Stimulated activated CD4-positive, alpha-beta T cell treated with anti-CD3 and anti-CD28 coated beads, Interleukin-1b, Interleukin-23, amount 100 ng/mL, for 4 hours (primary cell): Measurements from ENCODE around the gene KREMEN2.

ENCODE experiments used
- DNase-seq, 2 donors: peaks; one replicate each; pipeline ENCODE4 v3.0.0-alpha.2; 2020; ENCODE audit warnings: low read depth in 2 of 2

Gene KREMEN2

DNA sequence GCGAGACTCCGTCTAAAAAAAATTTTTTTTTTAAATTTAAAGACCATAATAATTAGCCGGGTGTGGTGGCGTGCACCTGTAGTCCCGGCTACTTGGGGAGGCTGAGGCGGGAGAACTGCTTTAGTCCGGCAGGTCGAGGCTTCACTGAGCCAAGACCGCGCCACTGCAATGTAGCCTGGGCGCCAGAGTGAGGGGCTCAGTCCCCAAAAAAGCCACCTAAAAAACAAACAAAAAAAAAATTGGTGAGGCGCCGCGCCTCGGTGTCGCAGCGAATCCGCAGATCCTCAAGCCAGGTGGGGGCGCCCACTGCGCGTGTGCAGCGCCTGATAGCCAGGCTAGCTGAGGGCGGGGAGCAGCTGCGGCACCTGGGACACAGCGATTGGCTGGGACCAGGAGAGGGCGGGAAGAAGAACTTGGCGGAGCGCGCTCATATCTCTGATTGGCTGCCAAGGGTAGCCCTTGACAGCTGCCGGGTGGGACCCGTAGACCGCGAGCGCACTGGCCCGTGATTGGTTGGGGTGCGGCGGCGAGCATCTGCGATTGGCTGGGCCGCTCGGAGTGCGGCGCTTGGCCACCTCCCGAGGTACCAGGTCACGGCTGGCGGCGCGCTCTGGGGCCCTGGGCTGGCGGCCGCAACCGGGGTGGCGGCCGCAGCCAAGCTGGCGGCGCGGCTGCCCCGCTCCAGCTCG lies 39.7 kb downstream of the KREMEN2 start:
- DNase-seq: peak; percentile 90 to 93

DNA sequence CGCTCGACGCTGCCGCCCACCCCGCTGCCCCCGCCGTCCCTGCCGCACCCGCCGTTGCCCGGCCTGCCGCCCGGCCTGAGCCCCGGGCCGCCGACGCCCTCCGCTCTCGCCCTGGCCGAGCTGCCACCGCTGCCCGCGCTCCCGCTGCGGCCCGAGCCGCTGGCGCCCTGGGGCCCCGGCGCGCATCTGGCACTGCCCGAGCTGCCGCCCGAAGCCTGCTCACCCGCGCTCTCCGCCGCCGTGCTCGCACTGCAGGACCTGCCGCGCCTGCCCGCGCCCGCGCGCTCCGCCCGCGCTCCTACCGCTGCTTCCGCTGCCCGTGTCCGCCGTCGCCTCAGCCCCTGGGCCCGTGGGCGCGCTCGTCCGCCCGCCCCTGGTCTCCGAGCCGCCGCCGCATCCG lies 40.2 kb downstream of the KREMEN2 start:
- DNase-seq: no peak

DNA sequence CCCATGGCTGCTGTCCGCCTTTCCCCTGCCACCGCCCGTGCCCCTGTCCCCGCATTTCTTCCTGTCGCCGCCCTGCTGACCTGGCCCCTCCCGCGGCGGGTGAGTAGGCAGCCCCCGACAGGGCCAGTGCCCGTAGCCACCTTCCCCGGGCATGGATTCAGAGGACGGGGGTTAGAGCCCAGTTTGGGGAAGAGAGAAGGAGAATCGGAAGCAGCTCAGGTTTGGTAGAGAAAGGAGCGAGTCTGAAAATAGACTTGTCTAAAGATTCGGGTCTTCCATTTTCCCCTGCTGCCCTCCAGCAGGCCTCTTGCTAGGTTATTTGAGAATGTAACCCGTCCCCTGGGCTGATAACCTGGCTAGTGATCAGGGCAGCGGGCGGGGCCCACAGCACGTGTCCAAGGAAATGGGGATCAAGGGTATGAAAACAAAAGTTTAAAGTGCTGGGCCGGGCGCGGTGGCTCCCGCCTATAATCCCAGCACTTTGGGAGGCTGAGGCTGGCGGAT lies 40.8 kb downstream of the KREMEN2 start:
- DNase-seq: no peak

DNA sequence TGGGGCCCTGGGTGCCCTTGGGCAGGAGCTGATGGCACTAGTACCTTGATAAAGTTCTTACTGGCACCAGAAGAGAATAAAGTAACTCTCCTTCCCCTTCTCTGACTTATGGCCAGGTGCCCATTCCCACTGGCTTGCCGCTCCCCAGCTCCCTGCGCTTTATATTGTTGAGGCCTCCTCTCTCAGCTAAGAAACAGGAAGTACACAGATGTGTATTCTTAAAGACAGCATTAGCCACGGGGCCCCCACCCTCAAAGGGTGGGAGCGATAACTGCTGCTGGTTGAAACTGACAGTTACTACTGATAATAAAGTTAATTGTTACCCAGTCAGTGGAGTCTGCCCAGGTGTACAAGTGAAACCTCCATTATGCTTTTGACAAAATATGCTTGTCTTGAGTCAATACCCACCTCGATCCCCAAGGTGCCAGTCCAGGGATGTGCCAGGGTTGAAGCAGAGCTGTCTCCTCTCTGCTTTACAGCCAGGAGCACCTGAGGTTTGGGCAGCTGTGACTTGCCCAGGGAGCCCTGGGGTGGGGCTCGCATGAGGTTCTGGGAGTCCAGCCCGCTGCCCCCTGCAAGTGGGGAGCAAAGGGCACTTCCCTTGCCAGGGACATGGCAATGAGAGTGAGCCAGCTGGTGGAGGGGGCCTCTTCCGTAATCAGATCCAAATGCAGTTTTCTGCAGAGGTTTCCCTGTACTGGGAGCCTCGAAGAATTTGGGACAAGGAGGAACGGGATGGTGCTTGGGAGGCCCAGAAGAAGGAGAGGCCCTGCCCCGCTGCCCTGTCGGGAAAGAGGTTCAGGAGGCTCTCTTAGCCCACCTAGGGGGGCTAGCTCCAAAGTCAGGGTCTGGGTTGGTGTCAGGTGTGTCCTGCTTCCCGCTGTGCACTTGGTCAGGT lies 43.2 kb downstream of the KREMEN2 start:
- no peak for DNase-seq

DNA sequence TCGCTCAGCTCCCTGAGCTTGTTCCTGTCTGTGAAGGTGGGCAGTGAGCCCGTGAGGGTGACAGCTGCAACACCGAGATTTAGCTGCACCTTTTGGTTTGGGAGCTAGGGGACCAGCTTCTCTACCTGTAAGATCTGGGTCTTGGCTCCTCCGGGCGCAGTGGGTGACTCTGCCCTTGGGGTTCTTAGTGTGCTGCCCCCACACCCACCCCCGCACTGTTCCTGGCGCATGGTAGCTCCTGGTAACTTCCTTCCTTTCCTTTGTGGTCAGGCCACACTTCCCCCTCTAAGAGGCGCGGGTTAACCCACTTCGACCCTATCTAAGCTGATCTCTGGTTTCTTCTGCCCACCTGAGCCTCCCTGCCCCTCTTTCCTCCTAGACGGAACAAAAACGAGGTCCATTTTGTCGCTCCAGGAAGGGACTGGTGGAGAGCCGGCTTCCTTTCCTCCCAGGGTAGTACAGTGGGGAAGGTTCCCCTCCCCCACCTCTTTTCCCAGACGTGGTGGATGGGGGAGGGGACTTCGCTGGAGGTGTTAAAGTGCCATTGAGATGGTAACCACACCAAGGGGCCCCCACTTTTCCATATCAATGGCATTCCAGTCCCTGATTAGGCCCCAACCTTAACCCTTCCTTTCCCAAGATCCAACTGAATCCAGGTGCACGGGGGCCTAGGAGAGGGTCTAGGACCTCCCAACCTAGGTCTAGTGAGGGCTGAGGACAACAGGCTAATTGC lies 44.0 kb downstream of the KREMEN2 start:
- DNase-seq: no peak

DNA sequence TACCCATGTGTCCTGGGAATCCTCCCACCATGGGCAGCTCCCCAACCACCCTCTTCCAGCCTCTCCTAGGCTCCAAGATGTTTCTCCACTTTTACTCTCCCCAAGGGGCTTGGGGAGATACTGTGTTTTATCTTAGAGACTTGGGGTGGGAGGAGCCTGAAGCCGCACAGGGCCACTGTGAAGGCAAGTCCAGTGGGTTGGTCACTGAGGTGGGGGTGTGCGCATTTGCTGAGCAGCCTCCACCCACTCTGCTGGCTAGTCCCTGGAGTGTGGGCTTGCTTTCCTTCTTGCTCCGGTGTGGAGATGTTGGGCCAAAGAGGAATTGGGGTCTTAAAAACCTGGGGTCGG lies 44.6 kb downstream of the KREMEN2 start:
- DNase-seq: no peak

DNA sequence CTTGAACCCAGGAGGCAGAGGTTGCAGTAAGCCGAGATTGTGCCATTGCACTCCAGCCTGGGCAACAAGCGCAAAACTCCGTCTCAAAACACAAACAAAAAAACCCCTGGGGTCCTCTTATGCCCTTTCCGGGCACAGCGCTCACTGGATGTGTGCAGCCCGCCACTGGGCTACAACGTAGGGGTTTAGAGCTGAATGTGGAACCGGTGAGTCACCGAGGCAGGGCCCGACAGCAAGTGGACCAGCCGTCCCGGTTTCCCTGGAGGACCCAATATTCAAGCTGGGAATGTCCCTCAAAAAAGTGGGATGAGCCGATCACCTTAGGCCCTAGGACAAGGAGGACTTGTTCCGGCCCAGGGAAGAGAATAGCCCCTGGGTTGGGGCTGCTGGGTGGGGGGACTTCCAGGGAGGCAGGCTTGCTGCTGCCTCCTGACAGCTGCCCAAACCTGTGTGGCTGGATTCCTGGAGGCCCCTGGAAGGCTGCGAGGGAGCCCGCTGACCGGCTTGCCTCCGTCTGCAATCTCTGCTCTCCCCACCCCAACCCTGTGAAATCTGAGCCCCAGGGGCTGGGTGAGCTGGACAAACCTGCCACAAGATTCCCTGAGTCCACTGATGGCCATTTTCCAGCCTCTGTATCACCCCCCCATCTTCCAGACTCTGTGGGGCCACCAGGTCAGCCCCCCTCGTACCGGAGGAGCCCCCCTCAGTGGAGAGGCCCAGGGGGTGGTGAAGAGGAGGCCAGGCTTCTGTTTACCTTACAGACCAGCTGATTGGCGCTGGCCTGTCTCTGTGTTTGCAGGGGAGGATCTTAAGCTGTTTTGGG lies 45.7 kb downstream of the KREMEN2 start:
- no peak for DNase-seq

DNA sequence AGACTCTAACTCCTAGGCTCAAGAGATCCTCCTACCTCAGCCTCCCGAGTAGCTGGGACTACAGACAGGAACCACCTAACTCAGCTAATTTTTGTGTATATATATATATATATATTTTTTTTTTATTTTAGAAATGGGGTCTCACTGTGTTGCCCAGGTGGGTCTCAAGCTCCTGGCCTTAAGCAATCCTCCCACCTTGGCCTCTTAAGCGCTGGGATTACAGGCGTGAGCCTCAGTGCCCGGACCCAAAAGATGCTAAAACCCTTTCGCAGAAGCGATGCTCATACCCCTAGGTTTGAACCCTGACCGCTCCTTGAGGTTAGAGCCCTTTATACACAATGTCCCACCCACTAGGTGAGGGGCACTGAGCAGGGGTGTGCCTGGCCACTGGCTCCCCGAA lies 46.4 kb downstream of the KREMEN2 start:
- no peak for DNase-seq

- DNase-seq: no peak
Measured at GRCh38 chr16:3012246-3012645, 48.2 kb downstream of the KREMEN2 start.

DNA sequence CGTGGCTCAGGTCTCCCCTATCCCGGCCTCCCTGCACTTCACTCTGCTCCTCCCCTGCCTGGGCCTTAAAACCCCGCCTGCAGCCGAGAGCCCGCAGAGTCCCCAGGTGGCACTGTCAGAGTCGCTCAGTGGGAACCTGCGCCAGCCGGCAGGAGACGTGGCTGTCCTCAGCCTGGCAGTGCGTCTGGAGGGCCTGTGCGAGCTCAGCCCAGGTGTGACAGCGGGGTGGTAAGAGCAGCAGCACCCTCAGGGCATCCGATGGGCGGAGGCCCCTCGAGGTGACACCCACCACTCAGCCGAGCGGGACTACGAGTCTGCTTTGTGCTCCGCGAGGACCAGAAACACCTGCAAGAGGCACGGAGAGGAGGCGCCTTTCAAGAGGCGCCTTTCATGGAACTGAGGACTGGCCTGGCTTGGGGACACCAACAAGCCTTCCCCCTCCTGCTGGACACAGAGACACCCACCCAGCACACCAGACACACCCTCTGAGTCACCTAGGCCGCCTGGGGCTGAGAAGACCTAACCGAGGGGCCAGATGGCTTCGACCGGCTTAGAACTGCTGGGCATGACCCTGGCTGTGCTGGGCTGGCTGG lies 48.8 kb downstream of the KREMEN2 start, which contains the start of gene CLDN9:
TSS of gene CLDN9 (plus strand) at position 96 of the 593 bp plus-strand sequence. CDS start at position 536, 440 bp downstream.
- no peak for DNase-seq

- no peak for DNase-seq
Measured at GRCh38 chr16:3013491-3013951, 49.4 kb downstream of the KREMEN2 start.

- no peak for DNase-seq
Measured at GRCh38 chr16:3013998-3014690, 50.1 kb downstream of the KREMEN2 start.

DNA sequence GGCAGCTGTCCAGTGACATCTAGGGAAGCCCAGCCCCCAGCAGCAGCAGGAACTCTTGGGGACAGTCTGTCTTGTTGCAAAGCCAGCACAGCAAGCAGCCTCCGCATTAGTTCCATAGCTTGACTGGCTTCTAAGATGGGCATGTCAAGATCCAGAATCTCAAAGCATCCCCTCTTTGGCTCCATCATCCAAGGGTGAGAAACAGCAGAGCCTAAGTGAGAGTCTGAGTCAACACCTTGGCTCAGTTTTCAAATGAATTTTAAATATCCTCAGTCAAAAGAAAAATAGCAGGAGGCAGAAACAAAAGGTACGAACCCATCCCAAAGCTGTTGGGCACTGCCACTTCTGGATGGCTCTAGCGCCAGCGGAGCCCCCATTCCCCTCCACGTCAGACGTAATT lies 50.9 kb downstream of the KREMEN2 start:
- no peak for DNase-seq

GRCh38 chr16:3015865-3016521 lies 51.9 kb downstream of the KREMEN2 start:
- no peak for DNase-seq

- no peak for DNase-seq
Measured at GRCh38 chr16:3017344-3017743, 53.3 kb downstream of the KREMEN2 start.
